HepG2 (cell line): Measurements from ENCODE around the gene KCTD16. TPM values are rescaled to one million over a fixed set of nuclear protein-coding genes. Genes with fewer than 3 reads are reported as not detected.

Experiments
- ATAC-seq: fragments of 200-7000 bp; cut with Tn5 transposase; 3 replicates; pipeline ENCODE4 v1.9.1; 2020; ENCODE audit warnings: mild to moderate bottlenecking, moderate library complexity
- BruUV-seq: library from RNA; stranded (reverse); fragments of 400-500 nt; replicated peaks from 2 replicates; lab custom pipeline; 2021; lab: Mats Ljungman, UMichigan
- CTCF ChIA-PET: fragments of 300-600 bp; formaldehyde crosslinking; extraction: SDS; loops from one replicate; lab custom pipeline; 2021; ENCODE audit warnings: low total read pairs, inconsistent platforms, low intra/inter-chr PET ratio; lab: Yijun Ruan, JAX
- POLR2A ChIA-PET: fragments of 350-600 bp; sonication (Branson Sonifier 250); formaldehyde crosslinking; loops from one replicate; lab custom pipeline; 2020; ENCODE audit warnings: antibody characterized with exemption, inconsistent platforms; lab: Yijun Ruan, JAX
- DNase-seq: peaks from one replicate; pipeline ENCODE4 v3.0.0-alpha.2; 2015; ENCODE audit warnings: low spot score
- FAIRE-seq: peaks from 3 replicates; lab custom pipeline; 2011; peaks lifted over from hg19 to GRCh38; lab: Jason Lieb, UNC
- H2AFZ ChIP-seq: one replicate; pipeline ENCODE4 v1.6.1; 2011; ENCODE audit warnings: low read length, inconsistent platforms
- H3K27ac ChIP-seq: fragments of 300-600 bp; 3 replicates; pipeline ENCODE4 v1.8.0; 2011; ENCODE audit warnings: mixed run types, mild to moderate bottlenecking, mixed read lengths, low read length, inconsistent platforms; ENCODE audit not compliant: insufficient read depth; ENCODE audit errors: extremely low read length
- H3K27me3 ChIP-seq, 2 experiments: fragments of 200-600 bp in 1 of 2; 2 replicates in 1 of 2; 3 replicates in 1 of 2; pipeline versions ENCODE4 v1.6.0 to v1.8.0; 2011; ENCODE audit warnings: low read length in 2 of 2, mild to moderate bottlenecking in 2 of 2, moderate library complexity in 2 of 2, inconsistent platforms in 1 of 2; ENCODE audit not compliant: insufficient read depth in 2 of 2, control insufficient read depth in 1 of 2
- H3K36me3 ChIP-seq, 2 experiments: fragments of 200-600 bp in 1 of 2; replicated peaks in 1 of 2; 2 replicates in 1 of 2; 3 replicates in 1 of 2; pipeline versions ENCODE4 v1.5.1 to v1.8.0; 2011; ENCODE audit warnings: low read length in 2 of 2, inconsistent platforms in 1 of 2; ENCODE audit not compliant: insufficient read depth in 2 of 2, control insufficient read depth in 1 of 2
- H3K4me1 ChIP-seq: 2 replicates; pipeline ENCODE4 v1.5.1; 2012; ENCODE audit warnings: low read length, inconsistent platforms; ENCODE audit not compliant: insufficient read depth
- H3K4me2 ChIP-seq: 2 replicates; pipeline ENCODE4 v1.6.0; 2011; ENCODE audit warnings: low read depth, low read length, inconsistent platforms
- H3K4me3 ChIP-seq, 3 experiments: fragments of 200-600 bp in 1 of 3; sonication (generic), shearing (Covaris generic) in 1 of 3; replicated peaks in 1 of 3; 2 replicates each; pipeline ENCODE4 v1.5.1; 2011 to 2016; ENCODE audit warnings: low read length in 3 of 3, inconsistent platforms in 2 of 3, low read depth in 2 of 3, mild to moderate bottlenecking in 2 of 3, control low read depth in 1 of 3, mixed read lengths in 1 of 3; ENCODE audit not compliant: insufficient read depth in 1 of 3
- H3K79me2 ChIP-seq: one replicate; pipeline ENCODE4 v1.6.1; 2011; ENCODE audit warnings: low read length, inconsistent platforms; ENCODE audit not compliant: insufficient read depth
- H3K9ac ChIP-seq: 2 replicates; pipeline ENCODE4 v1.6.0; 2011; ENCODE audit warnings: mild to moderate bottlenecking, low read depth, low read length, inconsistent platforms; ENCODE audit not compliant: insufficient read depth
- H3K9me3 ChIP-seq: 2 replicates; pipeline ENCODE4 v1.5.1; 2012; ENCODE audit warnings: mild to moderate bottlenecking, low read length
- H4K20me1 ChIP-seq: 2 replicates; pipeline ENCODE4 v1.6.0; 2011; ENCODE audit warnings: inconsistent platforms, mild to moderate bottlenecking, low read length, moderate library complexity; ENCODE audit not compliant: insufficient read depth
- ATRX ChIP-seq: sonication (generic); formaldehyde crosslinking; IDR thresholded peaks from 2 replicates; pipeline ENCODE4 v1.4.0; 2020; ENCODE audit warnings: missing genetic modification reagents, borderline replicate concordance
- HNF1B ChIP-seq: sonication (generic); formaldehyde crosslinking; IDR thresholded peaks from 2 replicates; pipeline ENCODE4 v1.5.1; 2020; ENCODE audit warnings: mild to moderate bottlenecking, moderate library complexity, missing genetic modification reagents
- MATR3 ChIP-seq: sonication (generic); formaldehyde crosslinking; IDR thresholded peaks from 2 replicates; pipeline ENCODE4 v1.4.0; 2020; ENCODE audit warnings: missing genetic modification reagents
- NBN ChIP-seq: fragments of 450-650 bp; conservative IDR thresholded peaks from 2 replicates; pipeline ENCODE4 v1.6.1; 2017
- ZBTB39 ChIP-seq: sonication (generic); formaldehyde crosslinking; IDR thresholded peaks from 2 replicates; pipeline ENCODE4 v1.5.0; 2020; ENCODE audit warnings: missing genetic modification reagents
- ZMYM2 ChIP-seq: sonication (generic); formaldehyde crosslinking; IDR thresholded peaks from 2 replicates; pipeline ENCODE4 v1.8.0; 2022; ENCODE audit warnings: mild to moderate bottlenecking, missing genetic modification reagents
- ZNF646 ChIP-seq: sonication (generic); formaldehyde crosslinking; IDR thresholded peaks from 2 replicates; pipeline ENCODE4 v1.9.0; 2021; ENCODE audit warnings: mild to moderate bottlenecking, missing genetic modification reagents
- ZNF737 ChIP-seq: sonication (generic); formaldehyde crosslinking; IDR thresholded peaks from 2 replicates; pipeline ENCODE4 v1.5.0; 2020; ENCODE audit warnings: missing genetic modification reagents, mild to moderate bottlenecking, borderline replicate concordance
- WGBS: methylation state at CpG from one replicate; pipeline ENCODE4 v1.1.6; 2017; ENCODE audit warnings: low lambda C conversion rate; 5-methylcytosine and 5-hydroxymethylcytosine counted together
- in situ Hi-C: cut with HindIII; loops from 2 replicates; pipeline ENCODE4 v1.10.0; 2017; ENCODE audit warnings: low pct_unique_long_range_greater_than_20kb; ENCODE audit not compliant: extremely low pct_ligation_motif_present
- intact Hi-C: fragments of 100-400 bp; cut with micrococcal nuclease; formaldehyde crosslinking; loops from one replicate; pipeline ENCODE4 v1.10.0; 2022; ENCODE audit not compliant: unreplicated experiment
- polyA plus RNA-seq, 8 experiments: library from polyadenylated mRNA; depleted of rRNA in 3 of 8; stranded (reverse) in 7 of 8; unstranded in 1 of 8; fragments of >200 nt; fragmentation: Illumina TruSeq in 4 of 8; extraction: Trizol in 4 of 8; gene quantifications; 2 replicates each; pipeline versions ENCODE4 v1.2.1 to v1.2.3, GENCODE V29; 2011 to 2016; ENCODE audit warnings: low read depth in 4 of 8, missing spikeins in 1 of 8, mixed read lengths in 1 of 8; ENCODE audit not compliant: insufficient read depth in 1 of 8
- total RNA-seq, 5 experiments: library from RNA; depleted of rRNA; stranded (reverse); fragments of >200 nt; fragmentation: Illumina TruSeq; extraction: Trizol; gene quantifications; 2 replicates each; pipeline ENCODE4 v1.2.3, GENCODE V29; 2016; ENCODE audit warnings: low read depth in 1 of 5
- TF ChIP-seq, protein P1 (sequence below): sonication (generic); formaldehyde crosslinking; IDR thresholded peaks from 2 replicates; pipeline ENCODE4 v1.5.0; 2020; ENCODE audit warnings: missing genetic modification reagents

Gene KCTD16
- total and polyA plus RNA-seq, 2 of the 13 experiments (the other 11 are each of a cell fraction or from before 2014, with no cell fraction given), result 0.02 to 0.09 TPM

- FAIRE-seq, result no peak
- 2% methylated on average over 3 of the region's 3 CpGs for WGBS
- no peaks in the 10 kb centered on the region for H3K9me3 ChIP-seq
- intact Hi-C loops (no loop called here), in situ Hi-C loops (no loop called here)
- H3K27me3 ChIP-seq, result no peaks in the 10 kb centered on the region
- no TSS peak for BruUV-seq
- no peaks in the 10 kb centered on the region for H3K36me3 ChIP-seq
- no peak overlapping the region for H3K27ac ChIP-seq
- H3K9ac ChIP-seq, result no peak overlapping the region
- no peaks in the 10 kb centered on the region for H4K20me1 ChIP-seq
- H3K79me2 ChIP-seq, result no peaks in the 10 kb centered on the region
- H3K4me2 ChIP-seq, result no peak overlapping the region
- no peaks in the 10 kb centered on the region for H3K4me1 ChIP-seq
- no peak overlapping the region for H2AFZ ChIP-seq
- ATAC-seq, result no peak
- H3K4me3 ChIP-seq, result no peak overlapping the region
- CTCF ChIA-PET, result no interaction called here
- no peak for DNase-seq
- TF ChIP-seq ZNF737 (CRISPR knock-in tag) (no peak), ZBTB39 (CRISPR knock-in tag) (no peak), ATRX (no peak), HNF1B (CRISPR knock-in tag) (no peak), NBN (no peak), ZMYM2 (CRISPR knock-in tag) (no peak), MATR3 (CRISPR knock-in tag) (no peak), ZNF646 (CRISPR knock-in tag) (no peak)
- TF ChIP-seq, protein P1, sequence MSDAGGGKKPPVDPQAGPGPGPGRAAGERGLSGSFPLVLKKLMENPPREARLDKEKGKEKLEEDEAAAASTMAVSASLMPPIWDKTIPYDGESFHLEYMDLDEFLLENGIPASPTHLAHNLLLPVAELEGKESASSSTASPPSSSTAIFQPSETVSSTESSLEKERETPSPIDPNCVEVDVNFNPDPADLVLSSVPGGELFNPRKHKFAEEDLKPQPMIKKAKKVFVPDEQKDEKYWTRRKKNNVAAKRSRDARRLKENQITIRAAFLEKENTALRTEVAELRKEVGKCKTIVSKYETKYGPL (CRISPR knock-in tag), result no peak
- POLR2A ChIA-PET, result no interaction called here
Measured at GRCh38 chr5:144418719-144419118, 248.0 kb downstream of the KCTD16 start.
